CD14-positive monocyte (primary cell): ENCODE results near the gene MXD4. TPM values are rescaled to one million over a fixed set of nuclear protein-coding genes. Genes with fewer than 3 reads are reported as not detected.

Experiments
- DNase-seq, 3 donors: peaks; one replicate each; pipeline ENCODE4 v3.0.0-alpha.2; 2011 to 2022
- H2AFZ ChIP-seq: 2 replicates; pipeline ENCODE4 v1.6.0; 2012; ENCODE audit warnings: mild to moderate bottlenecking, low read depth, low read length, inconsistent platforms; ENCODE audit not compliant: insufficient read depth, poor library complexity, severe bottlenecking
- H3K27ac ChIP-seq, 2 donors: 1 replicate in 1 of 2; 2 replicates in 1 of 2; pipeline ENCODE4 v1.5.1; 2012 to 2013; ENCODE audit warnings: low read length in 2 of 2, control low read depth in 1 of 2, inconsistent platforms in 1 of 2, low read depth in 1 of 2, mild to moderate bottlenecking in 1 of 2
- H3K27me3 ChIP-seq, 2 donors: one replicate each; pipeline versions ENCODE4 v1.6.0 to v1.6.1; 2011 to 2013; ENCODE audit warnings: low read length in 2 of 2; ENCODE audit not compliant: control insufficient read depth in 2 of 2, insufficient read depth in 2 of 2
- H3K36me3 ChIP-seq, 2 donors: replicated peaks in 1 of 2; 1 replicate in 1 of 2; 2 replicates in 1 of 2; pipeline versions ENCODE4 v1.5.1 to v1.6.1; 2012 to 2013; ENCODE audit warnings: low read length in 2 of 2, control low read depth in 1 of 2, inconsistent platforms in 1 of 2, mild to moderate bottlenecking in 1 of 2; ENCODE audit not compliant: insufficient read depth in 2 of 2, control insufficient read depth in 1 of 2
- H3K4me1 ChIP-seq, 2 donors: 1 replicate in 1 of 2; 2 replicates in 1 of 2; pipeline versions ENCODE4 v1.5.1 to v1.6.1; 2012 to 2013; ENCODE audit warnings: low read length in 2 of 2, control low read depth in 1 of 2, inconsistent platforms in 1 of 2, mild to moderate bottlenecking in 1 of 2, moderate library complexity in 1 of 2; ENCODE audit not compliant: insufficient read depth in 2 of 2, control insufficient read depth in 1 of 2
- H3K4me2 ChIP-seq: replicated peaks from 2 replicates; pipeline ENCODE3; 2012; ENCODE audit warnings: low read length, moderate library complexity, mild to moderate bottlenecking; ENCODE audit not compliant: poor library complexity, severe bottlenecking; ENCODE audit errors: extremely low read depth
- H3K4me3 ChIP-seq, 3 experiments: fragments of 200-600 bp in 1 of 3; sonication (generic) in 1 of 3; replicated peaks in 1 of 3; 1 replicate in 2 of 3; 2 replicates in 1 of 3; pipeline ENCODE4 v1.5.1; 2011 to 2013; ENCODE audit warnings: low read length in 3 of 3, mild to moderate bottlenecking in 3 of 3, control low read depth in 2 of 3, low read depth in 2 of 3, inconsistent platforms in 1 of 3, moderate library complexity in 1 of 3
- H3K79me2 ChIP-seq: 2 replicates; pipeline ENCODE4 v1.6.0; 2012; ENCODE audit warnings: mild to moderate bottlenecking, control low read depth, inconsistent platforms, low read length, moderate library complexity; ENCODE audit not compliant: insufficient read depth
- H3K9ac ChIP-seq: 2 replicates; pipeline ENCODE4 v1.6.0; 2017; ENCODE audit warnings: low read length, mild to moderate bottlenecking; ENCODE audit not compliant: insufficient read depth, poor library complexity, severe bottlenecking
- H3K9me3 ChIP-seq, 2 donors: replicated peaks in 1 of 2; 1 replicate in 1 of 2; 2 replicates in 1 of 2; pipeline versions ENCODE4 v1.5.1 to v1.6.1; 2012 to 2013; ENCODE audit warnings: low read length in 2 of 2, control low read depth in 1 of 2; ENCODE audit not compliant: control insufficient read depth in 1 of 2, insufficient read depth in 1 of 2
- H4K20me1 ChIP-seq: 2 replicates; pipeline ENCODE4 v1.6.0; 2012; ENCODE audit warnings: mild to moderate bottlenecking, low read length, control low read depth, moderate library complexity; ENCODE audit not compliant: insufficient read depth
- H3K27ac Mint-ChIP-seq, 7 donors: one replicate each; pipeline ENCODE4 v1.8.0; 2020; ENCODE audit warnings: mild to moderate bottlenecking in 7 of 7, mixed read lengths in 7 of 7, moderate library complexity in 6 of 7, inconsistent platforms in 2 of 7
- H3K27me3 Mint-ChIP-seq, 3 donors: one replicate each; pipeline ENCODE4 v1.8.0; 2021 to 2022; ENCODE audit warnings: low read depth in 3 of 3, mild to moderate bottlenecking in 3 of 3, mixed read lengths in 3 of 3, moderate library complexity in 3 of 3, inconsistent platforms in 1 of 3
- H3K36me3 Mint-ChIP-seq, 2 donors: one replicate each; pipeline ENCODE4 v1.8.0; 2020; ENCODE audit warnings: mixed read lengths in 2 of 2, inconsistent platforms in 1 of 2, mild to moderate bottlenecking in 1 of 2
- H3K4me1 Mint-ChIP-seq: one replicate; pipeline ENCODE4 v1.8.0; 2020; ENCODE audit warnings: mild to moderate bottlenecking, mixed read lengths
- H3K4me3 Mint-ChIP-seq, 2 donors: one replicate each; pipeline ENCODE4 v1.8.0; 2020; ENCODE audit warnings: mild to moderate bottlenecking in 2 of 2, mixed read lengths in 2 of 2, moderate library complexity in 1 of 2
- H3K9me3 Mint-ChIP-seq, 7 donors: one replicate each; pipeline ENCODE4 v1.8.0; 2020 to 2022; ENCODE audit warnings: mixed read lengths in 7 of 7, mild to moderate bottlenecking in 6 of 7, moderate library complexity in 6 of 7, inconsistent platforms in 2 of 7
- WGBS: methylation state at CpG from one replicate; pipeline ENCODE4 v1.1.5; 2013; ENCODE audit warnings: missing lambda C conversion rate; ENCODE audit not compliant: insufficient coverage; 5-methylcytosine and 5-hydroxymethylcytosine counted together
- intact Hi-C, 2 donors: fragments of 100-400 bp; cut with micrococcal nuclease; formaldehyde crosslinking; loops; one replicate each; pipeline versions ENCODE4 v1.15.0 to v1.15.1; 2023
- polyA plus RNA-seq, 3 donors: library from polyadenylated mRNA; depleted of rRNA in 1 of 3; unstranded in 2 of 3; stranded (reverse) in 1 of 3; fragments of 300-500 nt in 2 of 3; fragments of >200 nt in 1 of 3; fragmentation: Illumina TruSeq in 2 of 3; gene quantifications; 1 replicate in 2 of 3; 2 replicates in 1 of 3; pipeline ENCODE4 v1.2.3, GENCODE V29; 2012 to 2021
- TF ChIP-seq, protein P1 (sequence below): fragments of 200-600 bp; IDR thresholded peaks from one replicate; pipeline ENCODE4 v1.8.0; 2022; ENCODE audit warnings: antibody characterized with exemption, mild to moderate bottlenecking

The MXD4 gene
- polyA plus RNA-seq, 3 donors = 24.5 to 39.4 (median 35.9) TPM

DNA sequence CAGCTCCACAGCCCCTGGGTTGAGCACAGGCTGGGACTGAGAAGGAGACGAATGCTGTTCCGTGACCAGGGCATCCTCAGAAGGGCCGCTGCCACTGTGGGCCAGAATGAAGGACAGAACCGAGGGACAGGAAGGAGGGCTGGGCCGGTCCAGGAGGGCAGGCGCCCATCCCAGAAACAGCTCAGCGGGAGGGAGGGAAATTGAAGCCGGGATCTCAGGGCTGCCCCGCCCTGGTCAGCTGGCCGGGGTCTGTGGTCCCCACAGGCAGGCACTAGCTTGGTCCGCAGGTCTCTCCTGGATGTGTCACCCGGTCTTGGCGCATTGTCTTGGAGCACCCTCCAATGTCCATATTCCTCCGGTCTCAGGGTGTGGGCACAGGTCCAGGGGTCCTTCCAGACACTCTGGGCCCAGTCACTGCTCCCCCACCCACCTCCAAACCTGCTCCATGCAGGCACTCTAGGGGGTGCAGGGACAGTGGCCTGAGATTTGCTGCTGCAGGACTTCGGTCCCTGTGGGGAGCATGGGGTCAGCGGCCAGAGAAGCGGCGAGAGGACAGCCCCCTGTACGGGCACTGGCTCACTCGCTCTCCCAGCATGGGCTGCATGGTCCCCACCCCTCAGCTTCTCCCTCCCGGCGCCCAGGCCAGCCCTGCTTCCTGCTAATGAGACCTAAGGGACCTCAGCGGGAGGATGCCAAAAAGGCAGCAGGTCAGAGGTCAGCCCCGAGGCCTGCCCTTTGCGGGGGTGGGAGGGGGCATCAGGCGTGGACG lies 23.9 kb upstream of the MXD4 start:
- H3K36me3 Mint-ChIP-seq = no peaks in the 10 kb centered on the region
- H3K9me3 Mint-ChIP-seq = peaks cover 0 to 3% (median 0%) of the 10 kb centered on the region in 7 donors
- H3K4me3 ChIP-seq = no peak overlapping the region
- H3K4me2 ChIP-seq = no peak overlapping the region
- H3K9me3 ChIP-seq = no peaks in the 10 kb centered on the region
- H3K27ac Mint-ChIP-seq = no peak overlapping the region
- no peaks in the 10 kb centered on the region for H3K27me3 ChIP-seq
- H3K4me1 ChIP-seq = peaks cover 3 to 4% of the 10 kb centered on the region in 2 donors
- WGBS = 91% methylated on average over 26 of the region's 27 CpGs
- no peaks in the 10 kb centered on the region for H3K36me3 ChIP-seq
- peaks cover 13% of the 10 kb centered on the region for H3K4me1 Mint-ChIP-seq
- no peak overlapping the region for H3K9ac ChIP-seq
- H3K4me3 Mint-ChIP-seq = no peak overlapping the region
- TF ChIP-seq, protein P1, sequence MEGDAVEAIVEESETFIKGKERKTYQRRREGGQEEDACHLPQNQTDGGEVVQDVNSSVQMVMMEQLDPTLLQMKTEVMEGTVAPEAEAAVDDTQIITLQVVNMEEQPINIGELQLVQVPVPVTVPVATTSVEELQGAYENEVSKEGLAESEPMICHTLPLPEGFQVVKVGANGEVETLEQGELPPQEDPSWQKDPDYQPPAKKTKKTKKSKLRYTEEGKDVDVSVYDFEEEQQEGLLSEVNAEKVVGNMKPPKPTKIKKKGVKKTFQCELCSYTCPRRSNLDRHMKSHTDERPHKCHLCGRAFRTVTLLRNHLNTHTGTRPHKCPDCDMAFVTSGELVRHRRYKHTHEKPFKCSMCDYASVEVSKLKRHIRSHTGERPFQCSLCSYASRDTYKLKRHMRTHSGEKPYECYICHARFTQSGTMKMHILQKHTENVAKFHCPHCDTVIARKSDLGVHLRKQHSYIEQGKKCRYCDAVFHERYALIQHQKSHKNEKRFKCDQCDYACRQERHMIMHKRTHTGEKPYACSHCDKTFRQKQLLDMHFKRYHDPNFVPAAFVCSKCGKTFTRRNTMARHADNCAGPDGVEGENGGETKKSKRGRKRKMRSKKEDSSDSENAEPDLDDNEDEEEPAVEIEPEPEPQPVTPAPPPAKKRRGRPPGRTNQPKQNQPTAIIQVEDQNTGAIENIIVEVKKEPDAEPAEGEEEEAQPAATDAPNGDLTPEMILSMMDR = no peak
- H3K79me2 ChIP-seq = no peaks in the 10 kb centered on the region
- no peak overlapping the region for H3K27ac ChIP-seq
- intact Hi-C loops = no loop called here
- DNase-seq = no peak
- H3K27me3 Mint-ChIP-seq = peaks cover 2 to 9% (median 6%) of the 10 kb centered on the region in 3 donors
- no peak overlapping the region for H2AFZ ChIP-seq
- H4K20me1 ChIP-seq = no peaks in the 10 kb centered on the region

DNA sequence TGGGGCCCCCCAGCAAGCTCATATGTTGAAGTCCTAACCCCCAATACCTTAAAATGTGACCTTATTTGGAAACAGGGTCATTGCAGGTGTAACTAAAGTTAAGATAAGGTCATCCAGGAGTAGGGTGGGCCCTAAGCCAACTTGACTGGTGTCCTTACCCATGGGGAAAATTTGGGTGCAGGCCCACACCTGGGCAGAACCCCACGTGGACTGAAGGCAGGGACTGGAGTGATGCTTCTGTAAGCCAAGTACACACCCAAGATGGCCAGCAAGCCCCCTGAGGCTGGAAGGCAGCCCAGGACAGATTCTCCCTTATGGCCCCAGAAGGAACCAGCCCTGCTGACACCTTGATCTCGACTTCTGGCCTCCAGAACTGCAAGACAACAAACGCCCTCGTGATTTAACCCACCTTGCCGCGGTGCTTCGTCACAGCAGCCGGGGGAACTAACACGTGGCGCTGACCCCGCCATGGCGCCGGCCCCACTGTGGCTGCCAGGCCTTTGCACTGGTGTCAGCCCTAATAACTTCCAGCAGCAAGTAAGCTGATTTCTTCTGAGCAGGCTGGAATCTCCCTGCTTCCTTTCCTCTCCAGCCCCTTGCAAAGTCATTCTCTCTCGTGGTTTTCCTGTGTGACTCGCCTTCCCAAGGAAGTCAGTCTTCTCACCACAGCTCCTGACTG lies 23.2 kb upstream of the MXD4 start:
- no peaks in the 10 kb centered on the region for H3K4me1 ChIP-seq
- intact Hi-C loops = no loop called here
- no peak overlapping the region for H3K4me3 Mint-ChIP-seq
- peaks cover 0 to 3% (median 0%) of the 10 kb centered on the region in 7 donors for H3K9me3 Mint-ChIP-seq
- WGBS = 65% methylated on average over 15 of the region's 15 CpGs
- no peak for DNase-seq
- H3K36me3 ChIP-seq = no peaks in the 10 kb centered on the region
- no peak overlapping the region for H3K27ac Mint-ChIP-seq
- H4K20me1 ChIP-seq = no peaks in the 10 kb centered on the region
- no peaks in the 10 kb centered on the region for H3K79me2 ChIP-seq
- no peak overlapping the region for H3K9ac ChIP-seq
- no peaks in the 10 kb centered on the region for H3K36me3 Mint-ChIP-seq
- peaks cover 11% of the 10 kb centered on the region for H3K4me1 Mint-ChIP-seq
- H3K27me3 Mint-ChIP-seq = peaks cover 0 to 6% (median 6%) of the 10 kb centered on the region in 3 donors
- H3K27ac ChIP-seq = no peak overlapping the region
- no peak overlapping the region for H3K4me2 ChIP-seq
- no peak overlapping the region for H2AFZ ChIP-seq
- TF ChIP-seq, protein P1 = no peak
- H3K9me3 ChIP-seq = no peaks in the 10 kb centered on the region
- H3K4me3 ChIP-seq = no peak overlapping the region
- H3K27me3 ChIP-seq = no peaks in the 10 kb centered on the region
